Esophagus squamous epithelium (tissue), 4 donors: ENCODE results near the gene ZNF79.

ENCODE experiments used
- CTCF ChIP-seq, 6 experiments: fragments of 450-650 bp in 4 of 6; fragments of 200-600 bp in 2 of 6; sonication (generic) in 2 of 6; IDR thresholded peaks; one replicate each; pipeline ENCODE4 v1.5.1; 2016 to 2019; ENCODE audit warnings: antibody characterized with exemption in 6 of 6, mild to moderate bottlenecking in 4 of 6, moderate library complexity in 4 of 6
- POLR2A ChIP-seq, 4 donors: fragments of 450-650 bp; IDR thresholded peaks; one replicate each; pipeline ENCODE4 v1.6.1; 2017; ENCODE audit warnings: antibody characterized with exemption in 4 of 4, mild to moderate bottlenecking in 4 of 4, moderate library complexity in 3 of 4

GRCh38 chr9:127390248-127390545 lies 34.0 kb upstream of the ZNF79 start:
- no peak for TF ChIP-seq CTCF (IDR thresholded peaks at IDR 0.05)
- no peak for TF ChIP-seq POLR2A (IDR thresholded peaks at IDR 0.05)
